NT2/D1 (cell line): ENCODE data around the gene ZNF606.
A peak's percentile ranks its signal among the peaks of the same experiment; 100 is the strongest.

Experiments
- DNase-seq: peaks from one replicate; pipeline ENCODE4 v3.0.0-alpha.2; 2011; ENCODE audit warnings: low read depth, low spot score
- H3K27me3 ChIP-seq: 2 replicates; pipeline ENCODE4 v1.6.0; 2011; ENCODE audit warnings: mild to moderate bottlenecking; ENCODE audit not compliant: insufficient read length, insufficient read depth
- H3K36me3 ChIP-seq: 2 replicates; pipeline ENCODE4 v1.6.1; 2011; ENCODE audit warnings: mild to moderate bottlenecking, low read length, mixed read lengths; ENCODE audit not compliant: insufficient read depth, insufficient read length
- H3K4me1 ChIP-seq: 2 replicates; pipeline ENCODE4 v1.5.1; 2011; ENCODE audit not compliant: insufficient read depth, insufficient read length
- H3K4me3 ChIP-seq: 2 replicates; pipeline ENCODE4 v1.5.1; 2011; ENCODE audit warnings: low read depth; ENCODE audit not compliant: insufficient read length
- H3K9ac ChIP-seq: 2 replicates; pipeline ENCODE4 v1.6.0; 2011; ENCODE audit warnings: low read depth; ENCODE audit not compliant: insufficient read length
- H3K9me3 ChIP-seq: 2 replicates; pipeline ENCODE4 v1.5.1; 2011; ENCODE audit warnings: mild to moderate bottlenecking, low read length; ENCODE audit not compliant: insufficient read depth
- SUZ12 ChIP-seq: IDR thresholded peaks from 2 replicates; pipeline ENCODE4 v1.6.1; 2011; ENCODE audit not compliant: insufficient read length, insufficient read depth; ENCODE audit errors: extremely low read depth
- YY1 ChIP-seq: IDR thresholded peaks from 2 replicates; pipeline ENCODE4 v1.6.1; 2011; ENCODE audit not compliant: insufficient read length, insufficient read depth
- ZNF274 ChIP-seq: IDR thresholded peaks from 2 replicates; pipeline ENCODE4 v1.6.1; 2011; ENCODE audit warnings: mild to moderate bottlenecking, low read depth, low read length

The ZNF606 gene

DNA sequence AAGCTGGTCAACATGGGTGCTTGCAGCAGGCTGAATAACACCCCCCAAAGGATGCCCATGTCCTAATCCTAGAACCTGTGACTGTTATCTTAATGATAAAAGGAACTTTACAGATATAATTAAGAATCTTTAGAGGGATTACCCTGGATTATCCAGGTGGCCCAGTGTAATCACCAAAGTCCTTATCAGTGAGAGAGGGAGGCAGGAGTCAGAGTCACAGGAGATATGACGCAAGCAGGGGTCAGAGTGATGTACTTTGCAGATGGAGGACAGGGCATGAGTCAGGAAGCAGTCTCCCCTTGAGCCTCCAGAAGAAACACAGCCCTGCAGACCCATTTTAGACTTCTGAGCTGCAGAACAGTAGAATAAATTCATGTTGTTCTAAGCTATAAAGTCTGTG lies 9.8 kb downstream of the ZNF606 start:
- no peak for DNase-seq
- no peak for TF ChIP-seq YY1
- TF ChIP-seq ZNF274: no peak
- Histone ChIP-seq H3K4me3 (no peak overlapping the region), H3K9me3 (peaks cover 66% of the 10 kb centered on the region; the same call in 1 of the 2 replicates), H3K27me3 (no peaks in the 10 kb centered on the region), H3K4me1 (no peaks in the 10 kb centered on the region), H3K36me3 (peaks cover 66% of the 10 kb centered on the region), H3K9ac (no peak overlapping the region)

- Histone ChIP-seq H3K4me1 (no peaks in the 10 kb centered on the region), H3K36me3 (peaks cover 76% of the 10 kb centered on the region), H3K27me3 (no peaks in the 10 kb centered on the region), H3K9me3 (peaks cover 100% of the 10 kb centered on the region), H3K4me3 (no peak overlapping the region), H3K9ac (no peak overlapping the region)
- no peak for DNase-seq
- TF ChIP-seq SUZ12 (no peak), ZNF274 (peak; percentile 100)
These were observed 23.9 kb downstream of the ZNF606 start for GRCh38 chr19:57978586-57979289.

DNA sequence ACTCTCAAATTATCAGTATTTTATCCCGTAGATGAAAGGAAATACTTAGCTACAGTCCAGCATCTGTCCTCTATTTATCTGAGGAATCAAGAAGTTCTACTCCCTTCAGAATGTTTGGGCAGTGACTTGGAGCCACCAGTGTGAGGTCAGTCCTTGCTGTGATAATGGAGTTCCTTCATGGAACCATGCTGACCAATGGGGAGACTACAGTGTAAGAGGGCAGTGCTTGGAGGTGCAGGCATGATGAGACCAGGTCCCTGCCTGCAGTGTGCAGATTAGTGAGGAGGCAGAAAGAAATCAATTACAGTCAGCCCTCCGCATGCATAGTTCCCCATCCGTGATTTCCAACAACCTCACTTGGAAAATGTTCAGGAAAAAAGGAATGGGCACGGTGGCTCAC lies 28.2 kb downstream of the ZNF606 start, which contains the start of gene C19orf18:
C19orf18 (minus strand) TSS at position 101 of the 400 bp plus-strand sequence. CDS start 102 bp downstream, outside the sequence.
- H3K9me3 ChIP-seq: peaks cover 75% of the 10 kb centered on the region
- TF ChIP-seq YY1 (no peak), ZNF274 (no peak), SUZ12 (no peak)
- DNase-seq: no peak

DNA sequence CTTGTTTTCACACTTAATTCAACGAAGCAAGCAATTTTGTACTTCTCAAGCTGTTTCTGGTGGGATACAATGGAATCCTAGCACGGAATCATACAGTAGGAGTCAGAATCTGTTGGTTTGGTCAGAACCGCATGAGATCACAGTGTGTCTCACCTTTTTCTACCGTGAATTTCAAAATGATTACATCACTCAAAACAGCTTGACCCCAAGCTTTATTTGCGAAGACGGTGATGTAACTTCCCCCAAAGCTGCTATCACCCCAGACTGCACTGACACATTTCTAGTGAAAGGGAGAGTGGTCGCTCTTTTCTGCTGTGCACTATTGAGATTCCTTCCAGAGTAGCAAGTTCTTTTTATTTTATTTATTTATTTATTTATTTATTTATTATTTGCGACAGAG lies 37.9 kb downstream of the ZNF606 start:
- Histone ChIP-seq H3K4me3 (no peak overlapping the region), H3K36me3 (no peaks in the 10 kb centered on the region), H3K9me3 (peaks cover 8% of the 10 kb centered on the region; the same call in 1 of the 2 replicates), H3K27me3 (no peaks in the 10 kb centered on the region), H3K9ac (no peak overlapping the region), H3K4me1 (no peaks in the 10 kb centered on the region)
- TF ChIP-seq ZNF274: no peak
- no peak for TF ChIP-seq YY1
- TF ChIP-seq SUZ12: no peak
- no peak for DNase-seq

More for the DNA sequence above, 28.2 kb downstream of the ZNF606 start, which contains the start of gene C19orf18:
- peaks cover 36% of the 10 kb centered on the region for H3K36me3 ChIP-seq
- H3K4me3 ChIP-seq: no peak within 1 kb of the TSS
- no peaks in the 10 kb centered on the region for H3K4me1 ChIP-seq
- H3K9ac ChIP-seq: no peak within 1 kb of the TSS
- no peaks in the 10 kb centered on the region for H3K27me3 ChIP-seq

DNA sequence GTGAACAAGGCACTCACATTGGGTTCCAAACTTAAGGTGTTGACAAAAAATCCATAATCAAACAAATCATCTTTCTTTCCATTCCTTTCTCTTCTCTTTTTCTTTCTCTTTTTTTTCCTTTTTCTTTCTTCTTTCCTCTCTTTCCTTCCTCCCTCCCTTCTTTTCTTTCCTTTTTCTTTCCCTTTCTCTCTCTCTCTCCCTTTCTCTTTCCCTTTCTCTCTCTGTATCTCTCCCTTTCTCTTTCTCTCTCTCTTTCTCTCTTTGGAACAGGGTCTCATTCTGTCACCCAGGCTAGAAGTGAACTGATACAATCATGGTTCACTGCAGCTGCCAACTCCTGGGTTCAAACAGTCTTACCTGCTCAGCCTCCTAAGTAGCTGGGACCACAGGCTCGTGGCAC lies 40.8 kb downstream of the ZNF606 start:
- H3K4me3 ChIP-seq: no peak overlapping the region
- no peak for DNase-seq
- no peak overlapping the region for H3K9ac ChIP-seq
- no peaks in the 10 kb centered on the region; the same call in 1 of the 2 replicates for H3K9me3 ChIP-seq
- H3K36me3 ChIP-seq: no peaks in the 10 kb centered on the region
- no peaks in the 10 kb centered on the region for H3K27me3 ChIP-seq
- TF ChIP-seq SUZ12 (no peak), YY1 (no peak), ZNF274 (no peak)
- no peaks in the 10 kb centered on the region for H3K4me1 ChIP-seq

GRCh38 chr19:57954996-57955395 lies 47.6 kb downstream of the ZNF606 start:
- H3K9me3 ChIP-seq: no peaks in the 10 kb centered on the region

GRCh38 chr19:57949702-57950101 lies 52.9 kb downstream of the ZNF606 start:
- Histone ChIP-seq H3K9ac (no peak overlapping the region), H3K27me3 (no peaks in the 10 kb centered on the region), H3K9me3 (no peaks in the 10 kb centered on the region), H3K36me3 (peaks cover 11% of the 10 kb centered on the region), H3K4me3 (no peak overlapping the region), H3K4me1 (no peaks in the 10 kb centered on the region)
- no peak for TF ChIP-seq ZNF274
- TF ChIP-seq YY1: no peak
- TF ChIP-seq SUZ12: no peak
- no peak for DNase-seq

More at GRCh38 chr19:57954996-57955395, 47.6 kb downstream of the ZNF606 start:
- Histone ChIP-seq H3K4me1 (no peaks in the 10 kb centered on the region), H3K4me3 (no peak overlapping the region), H3K36me3 (no peaks in the 10 kb centered on the region), H3K27me3 (no peaks in the 10 kb centered on the region), H3K9ac (no peak overlapping the region)
- no peak for DNase-seq
- TF ChIP-seq YY1: no peak
- no peak for TF ChIP-seq ZNF274
- no peak for TF ChIP-seq SUZ12
